ENCODE measurements around the gene PLRG1.
A peak's percentile ranks its signal among the peaks of the same experiment; 100 is the strongest.

Gene PLRG1

DNA sequence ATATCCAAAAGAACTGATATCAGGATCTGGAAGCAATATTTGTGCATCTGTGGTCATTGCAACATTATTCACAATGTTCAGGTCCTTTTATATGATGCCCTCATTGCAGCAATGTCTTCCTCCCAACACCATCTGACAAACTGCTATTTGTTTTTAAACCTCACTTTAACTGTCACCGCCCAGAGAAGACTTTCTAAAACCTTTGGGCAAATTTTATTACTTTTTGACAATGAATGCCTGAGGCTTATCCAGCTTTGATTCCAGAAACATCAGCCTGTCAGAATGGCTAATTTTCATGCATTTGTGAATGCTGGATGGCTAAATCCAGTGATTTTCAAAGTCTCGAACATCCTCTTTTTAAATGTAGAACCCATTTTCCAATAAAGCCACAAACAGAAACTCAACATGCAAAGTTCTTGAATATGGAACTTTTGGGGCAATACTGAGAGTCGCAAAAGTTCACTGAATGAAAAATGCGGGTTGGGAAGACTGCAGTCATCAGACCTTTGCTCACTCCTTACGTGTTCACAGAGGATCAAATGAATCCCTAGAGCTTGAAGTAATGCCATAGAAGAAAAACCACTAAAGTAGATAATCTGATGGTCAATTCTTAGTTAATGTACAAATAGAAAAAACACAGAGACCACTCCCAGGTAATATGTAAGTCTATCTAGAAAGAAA lies 23.1 kb upstream of the PLRG1 start:
- no peak for DNase-seq (ENCODE audit: low read depth)

DNA sequence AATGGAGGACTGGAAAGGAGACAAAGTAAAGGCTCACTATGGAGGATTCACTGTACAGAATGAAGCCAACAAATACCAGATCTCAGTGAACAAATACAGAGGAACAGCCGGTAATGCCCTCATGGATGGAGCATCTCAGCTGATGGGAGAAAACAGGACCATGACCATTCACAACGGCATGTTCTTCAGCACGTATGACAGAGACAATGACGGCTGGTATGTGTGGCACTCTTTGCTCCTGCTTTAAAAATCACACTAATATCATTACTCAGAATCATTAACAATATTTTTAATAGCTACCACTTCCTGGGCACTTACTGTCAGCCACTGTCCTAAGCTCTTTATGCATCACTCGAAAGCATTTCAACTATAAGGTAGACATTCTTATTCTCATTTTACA lies 19.4 kb upstream of the PLRG1 start:
- no peak for DNase-seq (ENCODE audit: low read depth)

DNA sequence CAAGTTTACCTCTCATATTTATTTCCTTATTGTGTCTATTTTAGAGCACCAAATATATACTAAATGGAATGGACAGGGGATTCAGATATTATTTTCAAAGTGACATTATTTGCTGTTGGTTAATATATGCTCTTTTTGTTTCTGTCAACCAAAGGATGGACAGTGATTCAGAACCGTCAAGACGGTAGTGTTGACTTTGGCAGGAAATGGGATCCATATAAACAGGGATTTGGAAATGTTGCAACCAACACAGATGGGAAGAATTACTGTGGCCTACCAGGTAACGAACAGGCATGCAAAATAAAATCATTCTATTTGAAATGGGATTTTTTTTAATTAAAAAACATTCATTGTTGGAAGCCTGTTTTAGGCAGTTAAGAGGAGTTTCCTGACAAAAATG lies 18.8 kb upstream of the PLRG1 start:
- DNase-seq (ENCODE audit: low read depth): no peak

DNA sequence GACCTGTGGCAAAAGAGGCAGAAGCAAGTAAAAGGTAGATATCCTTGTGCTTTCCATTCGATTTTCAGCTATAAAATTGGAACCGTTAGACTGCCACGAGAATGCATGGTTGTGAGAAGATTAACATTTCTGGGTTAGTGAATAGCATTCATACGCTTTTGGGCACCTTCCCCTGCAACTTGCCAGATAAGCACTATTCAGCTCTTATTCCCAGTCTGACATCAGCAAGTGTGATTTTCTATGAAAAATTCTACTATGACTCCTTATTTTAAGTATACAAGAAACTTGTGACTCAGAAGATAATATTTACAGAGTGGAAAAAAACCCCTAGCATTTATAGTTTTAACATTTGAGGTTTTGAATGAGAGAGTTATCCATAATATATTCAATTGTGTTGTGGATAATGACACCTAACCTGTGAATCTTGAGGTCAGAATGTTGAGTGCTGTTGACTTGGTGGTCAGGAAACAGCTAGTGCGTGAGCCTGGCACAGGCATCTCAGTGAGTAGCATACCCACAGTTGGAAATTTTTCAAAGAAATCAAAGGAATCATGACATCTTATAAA lies 16.5 kb upstream of the PLRG1 start:
- DNase-seq (ENCODE audit: low read depth): no peak

DNA sequence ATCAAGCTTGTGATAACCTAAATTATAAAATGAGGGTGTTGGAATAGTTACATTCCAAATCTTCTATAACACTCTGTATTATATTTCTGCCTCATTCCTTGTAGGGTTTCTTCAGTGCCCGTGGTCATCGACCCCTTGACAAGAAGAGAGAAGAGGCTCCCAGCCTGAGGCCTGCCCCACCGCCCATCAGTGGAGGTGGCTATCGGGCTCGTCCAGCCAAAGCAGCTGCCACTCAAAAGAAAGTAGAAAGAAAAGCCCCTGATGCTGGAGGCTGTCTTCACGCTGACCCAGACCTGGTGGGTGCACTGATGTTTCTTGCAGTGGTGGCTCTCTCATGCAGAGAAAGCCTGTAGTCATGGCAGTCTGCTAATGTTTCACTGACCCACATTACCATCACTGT lies 15.5 kb upstream of the PLRG1 start:
- no peak for DNase-seq (ENCODE audit: low read depth)

DNA sequence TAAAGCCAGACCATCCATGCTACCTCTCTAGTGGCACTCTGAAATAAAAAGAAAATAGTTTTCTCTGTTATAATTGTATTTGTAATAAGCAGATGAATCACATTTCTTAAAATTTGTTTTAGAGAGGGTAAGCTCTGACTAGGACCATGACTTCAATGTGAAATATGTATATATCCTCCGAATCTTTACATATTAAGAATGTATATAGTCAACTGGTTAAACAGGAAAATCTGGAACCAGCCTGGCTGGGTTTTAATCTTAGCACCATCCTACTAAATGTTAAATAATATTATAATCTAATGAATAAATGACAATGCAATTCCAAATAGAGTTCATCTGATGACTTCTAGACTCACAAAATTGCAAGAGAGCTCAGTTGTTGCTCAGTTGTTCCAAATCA lies 14.1 kb upstream of the PLRG1 start:
- no peak for DNase-seq (ENCODE audit: low read depth)

DNA sequence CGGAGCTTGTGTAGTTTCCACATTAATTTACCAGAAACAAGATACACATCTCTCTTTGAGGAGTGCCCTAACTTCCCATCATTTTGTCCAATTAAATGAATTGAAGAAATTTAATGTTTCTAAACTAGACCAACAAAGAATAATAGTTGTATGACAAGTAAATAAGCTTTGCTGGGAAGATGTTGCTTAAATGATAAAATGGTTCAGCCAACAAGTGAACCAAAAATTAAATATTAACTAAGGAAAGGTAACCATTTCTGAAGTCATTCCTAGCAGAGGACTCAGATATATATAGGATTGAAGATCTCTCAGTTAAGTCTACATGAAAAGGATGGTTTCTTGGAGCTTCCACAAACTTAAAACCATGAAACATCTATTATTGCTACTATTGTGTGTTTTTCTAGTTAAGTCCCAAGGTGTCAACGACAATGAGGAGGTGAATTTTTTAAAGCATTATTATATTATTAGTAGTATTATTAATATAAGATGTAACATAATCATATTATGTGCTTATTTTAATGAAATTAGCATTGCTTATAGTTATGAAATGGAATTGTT lies 12.6 kb upstream of the PLRG1 start, which contains the start of gene FGB:
Gene FGB (plus strand): TSS at position 315 of the 558 bp plus-strand sequence. CDS start 8 bp downstream, at position 323.
- DNase-seq (ENCODE audit: low read depth): no peak

DNA sequence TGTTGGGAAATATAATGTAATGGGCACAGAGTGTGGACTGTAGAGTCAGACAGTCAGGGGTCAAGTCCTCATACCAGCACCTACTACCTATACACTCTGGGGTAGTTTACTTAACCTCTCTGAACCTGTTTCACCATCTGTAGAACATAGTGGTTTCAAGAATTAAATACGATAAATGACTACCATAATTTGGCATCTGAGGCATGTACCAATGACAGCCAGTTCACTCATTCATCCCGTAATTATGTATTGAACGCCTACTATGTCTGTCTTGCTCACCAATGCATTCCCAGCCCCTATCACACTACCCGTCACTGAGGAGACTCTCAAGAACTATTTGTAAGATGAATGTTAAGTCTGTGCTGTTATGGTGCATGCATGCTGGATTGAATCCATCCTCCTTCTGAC lies 10.6 kb upstream of the PLRG1 start:
- DNase-seq (ENCODE audit: low read depth): peak; percentile 82

DNA sequence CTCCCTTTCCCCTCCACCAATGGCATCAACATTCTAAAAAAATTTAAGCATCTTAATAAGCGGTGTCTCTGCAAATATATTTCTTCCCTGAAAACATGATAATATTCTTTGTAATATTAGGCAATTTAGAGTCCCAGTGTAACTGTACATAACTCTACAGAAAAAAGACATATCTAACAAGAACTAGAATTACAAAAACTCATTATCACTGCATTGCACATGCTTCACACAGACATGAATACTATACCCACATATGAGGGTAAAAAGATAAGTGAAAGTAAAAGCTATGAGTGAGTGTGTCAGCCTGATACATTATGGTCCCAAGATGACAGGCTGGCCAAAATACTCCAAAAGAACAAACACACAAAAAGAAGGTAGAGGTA lies 10.2 kb upstream of the PLRG1 start:
- DNase-seq (ENCODE audit: low read depth): no peak

DNA sequence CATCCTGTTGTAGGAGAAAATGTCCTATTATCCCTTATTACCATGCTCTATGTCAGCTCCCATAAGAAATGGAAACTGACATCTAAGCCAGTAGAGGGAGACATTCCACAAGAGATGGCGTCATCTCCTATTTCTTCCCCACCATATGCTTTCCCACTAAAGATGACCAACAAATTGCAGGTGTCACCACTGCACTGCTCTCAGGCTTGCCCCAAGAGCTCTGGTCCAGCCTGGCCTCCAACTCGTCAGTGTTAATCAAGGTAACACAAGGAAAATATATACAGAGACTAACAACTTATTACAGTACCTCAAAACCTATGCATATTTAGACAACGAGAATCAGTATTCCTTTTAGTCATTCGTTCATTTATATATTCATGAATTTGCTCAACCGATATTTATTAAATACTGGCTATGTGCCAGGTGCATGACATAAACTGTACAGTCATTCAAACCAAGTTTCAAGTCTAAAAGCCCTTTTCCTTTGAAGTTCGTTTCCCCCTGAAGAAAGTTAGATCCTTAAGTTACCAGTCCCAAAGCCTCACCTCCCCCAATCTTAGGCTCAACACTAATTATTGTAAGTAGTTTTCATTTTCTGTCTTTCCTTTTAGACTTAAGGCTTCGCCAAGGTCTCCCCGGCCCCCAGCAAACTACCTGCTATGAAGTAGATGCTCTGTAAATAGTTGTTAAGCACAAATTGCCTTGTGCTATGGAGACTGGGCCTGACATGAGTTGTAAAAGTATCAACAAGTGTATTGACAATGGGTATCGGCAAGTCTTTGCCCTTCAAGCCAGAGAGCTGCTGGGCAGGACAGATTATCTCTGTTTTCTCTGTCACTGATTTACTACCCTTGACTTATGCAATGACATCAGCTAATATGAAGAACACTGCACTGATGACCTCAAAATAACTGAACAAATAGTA lies 9.6 kb upstream of the PLRG1 start:
- DNase-seq (ENCODE audit: low read depth): peak; percentile 47

DNA sequence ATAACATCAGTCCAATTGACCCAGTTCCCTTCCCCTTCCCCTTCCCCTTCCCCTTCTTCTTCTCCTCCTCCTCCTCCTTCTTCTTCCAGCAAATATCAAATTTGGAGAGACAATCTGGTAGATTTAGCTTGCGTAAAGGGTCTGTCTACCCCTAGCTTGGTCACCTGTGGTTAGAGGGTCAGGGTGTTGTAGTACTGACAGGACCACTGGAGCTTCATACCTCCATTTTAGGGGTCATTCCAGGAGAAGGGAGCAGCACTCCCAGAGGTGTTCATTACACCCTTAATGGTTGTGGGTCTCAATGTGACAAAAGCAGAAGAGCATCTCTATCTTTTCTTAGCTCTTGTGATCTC lies 8.9 kb upstream of the PLRG1 start:
- DNase-seq (ENCODE audit: low read depth): no peak

DNA sequence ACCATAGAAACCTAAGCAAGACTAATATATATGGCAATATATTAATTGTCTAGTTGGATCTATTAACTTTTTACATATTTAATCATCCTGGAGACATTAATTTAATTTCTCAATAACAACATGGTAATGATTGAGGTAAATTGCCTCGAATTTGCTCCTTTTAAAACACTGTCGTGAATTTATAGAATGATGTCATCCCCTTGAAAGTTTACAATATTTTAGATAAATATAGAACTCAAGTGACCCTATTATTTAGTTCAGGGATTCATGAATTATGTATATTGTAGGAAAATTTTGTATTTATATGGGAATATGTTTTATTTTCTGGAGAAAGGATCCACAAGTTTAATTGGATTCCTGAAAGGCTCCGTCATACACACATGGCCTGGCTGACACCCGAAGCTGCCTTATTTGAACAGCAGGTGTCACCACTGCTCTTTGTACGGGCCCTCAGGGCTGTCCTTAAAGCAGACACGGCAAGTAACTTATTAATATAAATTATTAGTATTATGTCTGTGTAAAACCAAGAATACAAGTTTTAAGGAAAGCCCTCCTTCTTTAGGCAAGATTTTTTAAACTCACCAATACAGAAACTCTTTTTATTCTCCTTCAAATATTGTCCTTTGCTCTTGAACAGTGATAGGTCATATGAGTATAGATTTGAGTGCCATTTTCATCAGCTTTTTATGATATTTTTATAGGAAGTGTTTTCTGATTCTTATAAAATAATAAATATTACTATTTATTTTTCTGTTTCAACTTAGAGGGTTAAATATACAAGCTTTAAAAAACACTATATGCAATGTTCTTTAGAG lies 1.9 kb upstream of the PLRG1 start:
- peak; percentile 34 for DNase-seq (ENCODE audit: low read depth)

DNA sequence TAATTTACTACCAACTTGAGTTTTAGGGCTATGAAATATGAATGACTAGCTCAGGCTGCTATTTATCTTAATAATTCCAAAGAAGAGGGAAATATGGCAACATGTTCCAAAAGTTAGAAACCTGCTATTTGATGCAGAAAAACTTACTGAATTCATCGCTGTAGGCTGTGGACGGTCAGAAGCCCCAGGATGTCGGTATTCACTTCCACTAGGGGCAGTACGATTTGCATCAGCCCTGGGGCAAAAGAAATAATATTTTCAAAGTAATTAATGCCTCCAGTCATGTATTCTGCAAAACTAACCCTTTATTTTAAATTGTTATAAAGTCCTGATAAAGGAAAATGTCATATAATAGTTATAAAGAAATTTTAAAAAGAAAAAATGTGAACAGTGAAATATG lies 4.5 kb downstream of the PLRG1 start:
- DNase-seq (ENCODE audit: low read depth): no peak

DNA sequence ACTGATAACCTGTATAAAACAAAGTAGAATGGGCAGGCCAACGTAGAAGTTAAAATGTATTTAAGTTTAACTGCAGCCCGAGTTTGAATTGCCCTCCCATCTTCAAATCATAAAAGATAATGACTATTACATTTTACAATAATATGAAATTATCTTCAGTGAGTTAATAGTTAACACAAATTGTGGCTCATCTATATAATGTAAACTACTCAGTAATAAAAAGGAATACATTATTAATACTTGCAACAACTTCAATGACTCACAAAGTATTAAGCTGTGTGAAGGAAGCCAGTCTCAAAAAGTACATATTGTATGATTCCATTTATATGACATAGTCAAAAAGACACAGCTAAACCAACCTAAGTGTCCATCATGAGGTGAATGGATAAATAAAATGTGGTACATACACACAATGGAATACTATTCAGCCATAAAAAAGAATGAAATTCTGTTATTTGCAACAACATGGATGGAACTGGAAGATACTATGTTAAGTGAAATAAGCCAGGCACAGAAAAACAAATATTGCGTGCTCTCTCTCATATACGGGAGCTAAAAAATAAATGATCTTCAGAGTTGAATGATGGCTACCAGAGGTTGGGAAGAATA lies 7.8 kb downstream of the PLRG1 start:
- DNase-seq (ENCODE audit: low read depth): no peak

DNA sequence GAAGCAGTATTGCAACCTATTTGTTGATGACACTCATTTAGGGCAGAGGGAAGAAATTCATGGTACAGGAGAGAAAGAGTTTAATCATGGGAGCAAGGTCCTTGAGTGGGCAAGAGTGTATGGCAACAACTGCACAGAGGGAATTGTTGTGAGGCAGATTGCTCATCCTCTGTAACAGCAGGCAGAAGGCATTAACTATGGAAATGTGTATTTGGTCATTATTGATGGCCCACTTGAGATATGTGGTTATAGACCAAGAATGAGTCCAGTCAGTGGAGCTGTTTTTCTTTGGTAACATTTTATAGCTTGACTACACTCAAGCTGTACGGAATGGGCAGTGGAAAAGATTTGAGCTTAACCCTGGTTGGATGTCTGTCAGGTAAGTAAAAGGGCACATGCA lies 15.9 kb downstream of the PLRG1 start:
- no peak for DNase-seq (ENCODE audit: low read depth)

DNA sequence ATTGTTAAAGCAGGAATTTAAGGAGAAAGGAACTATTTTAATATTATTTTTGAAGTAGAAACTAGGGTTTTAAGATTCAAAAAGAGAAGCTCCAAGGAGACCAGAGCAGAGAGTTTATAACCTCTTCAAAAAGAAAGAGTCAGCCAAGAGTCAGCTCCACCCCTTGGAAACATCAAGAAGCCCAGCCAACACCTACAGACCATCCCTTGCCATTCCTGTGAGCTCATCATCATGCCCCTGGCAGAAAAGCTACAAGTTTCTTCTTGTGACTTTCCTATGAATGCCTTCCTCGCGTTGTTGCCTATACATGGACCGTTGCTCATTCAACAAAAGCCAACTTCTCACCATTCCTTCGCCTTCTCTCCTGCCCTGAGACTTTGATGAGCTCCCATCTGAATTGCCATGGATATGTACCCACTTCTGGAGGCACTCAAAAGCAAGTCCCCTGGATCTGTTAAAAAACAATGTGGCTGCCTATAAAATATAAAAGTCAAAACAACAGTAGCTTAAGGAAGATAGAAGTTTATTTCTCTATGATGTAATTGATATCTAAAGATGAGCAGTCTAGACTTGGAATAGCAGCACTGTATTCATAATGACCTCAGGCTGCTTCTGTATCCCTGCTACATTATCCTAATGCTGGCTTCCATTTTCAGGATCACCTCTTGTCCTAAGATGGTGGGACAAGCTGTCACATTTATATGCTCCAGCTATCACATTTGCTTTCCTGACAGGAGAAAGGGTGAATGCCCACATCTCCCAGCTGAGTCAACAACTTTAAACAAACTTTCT lies 20.3 kb downstream of the PLRG1 start:
- no peak for DNase-seq (ENCODE audit: low read depth)

DNA sequence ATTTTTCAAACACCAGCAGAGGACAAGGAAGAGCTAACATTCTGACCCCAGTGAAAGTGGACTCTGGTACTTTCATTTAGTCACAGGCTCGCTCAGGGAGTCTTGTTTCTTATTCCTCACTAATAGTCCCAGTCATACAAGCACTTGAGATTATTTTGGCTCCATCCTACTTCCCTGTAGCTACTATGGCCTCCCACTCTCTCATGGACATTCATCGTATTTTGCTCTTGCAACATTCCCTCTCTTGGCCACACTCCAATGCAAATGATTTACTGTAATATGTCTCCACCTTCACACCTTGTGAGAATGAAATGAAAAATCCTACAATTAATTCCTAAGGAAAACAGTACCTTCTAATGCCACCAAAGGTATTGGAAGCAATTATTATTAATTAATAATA lies 21.3 kb downstream of the PLRG1 start:
- DNase-seq (ENCODE audit: low read depth): no peak

DNA sequence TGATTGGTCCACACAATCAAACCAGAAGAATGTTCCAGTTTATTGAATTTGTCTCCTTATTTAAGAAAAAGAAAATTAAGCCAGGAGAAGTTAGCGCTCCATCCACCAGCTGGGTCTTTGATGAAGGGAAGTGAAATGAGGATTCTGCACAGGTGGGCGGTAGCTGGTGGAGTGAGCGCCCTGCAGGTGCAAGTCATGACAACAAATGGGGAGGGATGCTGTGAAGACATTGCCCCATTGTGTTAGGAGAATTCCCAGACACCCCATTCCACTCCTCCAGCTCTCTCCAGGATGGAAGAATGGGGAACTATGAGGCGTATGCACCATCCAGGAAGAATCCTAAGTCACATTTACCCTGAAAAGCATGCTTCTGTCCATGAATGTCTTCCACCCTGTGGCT lies 22.9 kb downstream of the PLRG1 start:
- DNase-seq (ENCODE audit: low read depth): no peak

DNA sequence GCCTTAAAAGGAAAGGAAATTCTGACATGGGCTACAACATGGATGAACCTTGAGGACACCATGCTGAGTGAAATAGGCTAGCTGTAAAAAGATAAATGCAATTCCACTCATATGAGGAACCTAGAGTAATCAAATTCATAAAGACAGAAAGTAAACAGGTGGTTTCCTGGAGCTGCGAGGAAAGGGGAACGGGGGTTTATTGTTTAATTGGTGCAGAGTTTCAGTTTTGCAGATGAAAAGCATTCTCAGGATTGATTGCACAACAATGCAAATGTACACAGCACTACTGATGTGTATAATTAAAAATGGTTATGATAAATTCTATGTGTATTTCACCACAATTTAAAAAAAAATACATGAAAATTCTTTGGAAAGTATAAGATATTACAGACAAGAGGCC lies 24.0 kb downstream of the PLRG1 start:
- DNase-seq (ENCODE audit: low read depth): no peak

DNA sequence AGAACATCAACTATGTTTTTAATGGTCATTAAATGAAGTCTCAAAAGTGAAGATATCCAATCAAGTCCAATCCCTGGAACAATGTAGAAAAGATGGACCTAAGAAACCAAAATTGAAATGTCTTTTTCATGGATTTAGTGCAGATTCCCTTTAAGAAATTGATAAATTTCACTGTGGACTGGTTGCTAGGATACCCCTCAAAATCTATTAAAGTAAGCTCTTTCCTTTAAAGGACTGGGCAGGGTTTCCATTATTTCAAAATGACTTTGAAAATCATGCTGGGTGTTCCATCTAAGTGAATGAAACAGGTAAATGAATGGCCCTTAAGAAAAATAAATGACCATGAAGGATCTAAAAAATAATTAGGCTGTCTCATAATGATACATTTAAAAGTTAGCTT lies 28.6 kb downstream of the PLRG1 start:
- DNase-seq (ENCODE audit: low read depth): no peak

DNA sequence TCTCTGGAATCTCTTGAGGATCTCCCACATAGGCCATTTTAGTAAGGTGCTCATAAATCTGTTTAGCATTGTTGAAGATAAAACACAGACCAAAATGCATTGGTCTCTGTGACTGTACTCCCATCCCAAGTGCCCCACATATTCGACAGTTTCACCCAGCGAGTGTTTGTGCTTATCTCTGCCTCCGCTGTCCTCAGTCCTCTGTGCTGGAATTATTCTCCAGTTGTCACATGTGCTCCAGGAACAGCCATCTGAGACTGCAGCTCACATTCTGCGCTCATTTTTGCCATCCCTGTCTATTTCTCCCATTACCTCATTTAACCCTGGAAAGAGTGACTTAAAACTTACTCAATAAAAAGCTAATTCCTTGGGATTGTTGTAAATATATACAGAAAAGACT lies 31.0 kb downstream of the PLRG1 start:
- DNase-seq (ENCODE audit: low read depth): no peak
